NAMALWA (cell line): ENCODE results near the gene NOS1AP.
"Not testable (repeated sequence)": the region's sequence is repeated elsewhere in the genome, so short reads cannot be mapped to it uniquely, and the experiment has no call there.

Experiments used
- DNase-seq: peaks from one replicate; pipeline ENCODE4 v3.0.0-alpha.2; 2015; ENCODE audit warnings: low spot score

Gene NOS1AP

GRCh38 chr1:162059721-162060120 lies 9.8 kb upstream of the NOS1AP start:
- no peak for DNase-seq

- DNase-seq: no peak
Measured at GRCh38 chr1:162060314-162060713, 9.2 kb upstream of the NOS1AP start.

- no peak for DNase-seq
Measured at GRCh38 chr1:162062542-162063015, 6.9 kb upstream of the NOS1AP start.

- DNase-seq: no peak
Measured at GRCh38 chr1:162065016-162065415, 4.5 kb upstream of the NOS1AP start.

GRCh38 chr1:162066836-162067235 lies 2.7 kb upstream of the NOS1AP start:
- DNase-seq: not testable (repeated sequence)

GRCh38 chr1:162067466-162067865 lies 2.0 kb upstream of the NOS1AP start:
- DNase-seq: no peak

GRCh38 chr1:162068301-162068700 lies 1.2 kb upstream of the NOS1AP start:
- no peak for DNase-seq

GRCh38 chr1:162070094-162070748 lies 730 bp downstream of the NOS1AP start:
- no peak for DNase-seq

- no peak for DNase-seq
Measured at GRCh38 chr1:162070825-162071224, 1.3 kb downstream of the NOS1AP start.

GRCh38 chr1:162072740-162073139 lies 3.2 kb downstream of the NOS1AP start:
- no peak for DNase-seq

- no peak for DNase-seq
Measured at GRCh38 chr1:162074276-162075005, 5.0 kb downstream of the NOS1AP start.

GRCh38 chr1:162075862-162076261 lies 6.4 kb downstream of the NOS1AP start:
- DNase-seq: no peak

GRCh38 chr1:162077648-162078299 lies 8.3 kb downstream of the NOS1AP start:
- DNase-seq: no peak

- DNase-seq: no peak
Measured at GRCh38 chr1:162079030-162079429, 9.5 kb downstream of the NOS1AP start.

- no peak for DNase-seq
Measured at GRCh38 chr1:162080472-162081015, 11.1 kb downstream of the NOS1AP start.

- no peak for DNase-seq
Measured at GRCh38 chr1:162081316-162081715, 11.8 kb downstream of the NOS1AP start.

- DNase-seq: not testable (repeated sequence)
Measured at GRCh38 chr1:162082080-162082479, 12.6 kb downstream of the NOS1AP start.

- no peak for DNase-seq
Measured at GRCh38 chr1:162083273-162083672, 13.8 kb downstream of the NOS1AP start.

GRCh38 chr1:162085991-162086390 lies 16.5 kb downstream of the NOS1AP start:
- DNase-seq: no peak

GRCh38 chr1:162087111-162087510 lies 17.6 kb downstream of the NOS1AP start:
- no peak for DNase-seq

- no peak for DNase-seq
Measured at GRCh38 chr1:162087574-162087973, 18.1 kb downstream of the NOS1AP start.

- no peak for DNase-seq
Measured at GRCh38 chr1:162088281-162088969, 18.9 kb downstream of the NOS1AP start.
